H1 (cell line): ENCODE measurements around the gene IRF8. TPM values are rescaled to one million over a fixed set of nuclear protein-coding genes. Genes with fewer than 3 reads are reported as not detected.

Experiments
- microRNA-seq, 2 experiments: library from miRNA; unstranded; fragments of <30 nt; microRNA quantifications; one replicate each; pipeline versions ENCODE4 to v1.2.0, GENCODE V29; 2016 to 2020; ENCODE audit warnings: borderline microRNAs expressed in 2 of 2, borderline number of aligned reads in 2 of 2, borderline replicate concordance in 1 of 2
- polyA plus RNA-seq, 7 experiments: library from polyadenylated mRNA; depleted of rRNA in 3 of 7; stranded (reverse) in 5 of 7; unstranded in 2 of 7; fragments of >200 nt in 5 of 7; fragments of 200-250 nt in 2 of 7; gene quantifications; 1 replicate in 5 of 7; 2 replicates in 1 of 7; 4 replicates in 1 of 7; pipeline versions ENCODE4 v1.2.1 to v1.2.3, GENCODE V29; 2011 to 2013; ENCODE audit warnings: missing spikeins in 2 of 7, mixed read lengths in 2 of 7
- small RNA-seq: library from polyadenylated mRNA; stranded (forward); fragments of <200 nt; extraction: miRNeasy Mini kit (QIAGEN cat#:217004); gene quantifications from one replicate; pipeline ENCODE3, GENCODE V24; 2013; ENCODE audit not compliant: insufficient read depth
- total RNA-seq: library from RNA; stranded (reverse); fragmentation: NEBNext Ultra II Directional; extraction: Animal tissue kit (Norgen Biotek cat#: 25700); gene quantifications from 2 replicates; pipeline ENCODE4 v1.2.1, GENCODE V29; 2021

Gene IRF8
- total and polyA plus RNA-seq, 2 of the 8 experiments (the other 6 are each of a cell fraction or from before 2014, with no cell fraction given), result 0.35 to 2.0 TPM

Small RNAs within 50 kb of the gene (microRNA-seq; reads per million reads assigned to microRNA genes)
- gene MIR6774, result 0 reads per million in 2 experiments

Small RNAs within 50 kb of the gene (small RNA-seq; reads per million reads assigned to genes)
- not detected for gene MIR6774

Other genes with a start within 250 kb of the IRF8 start
- gene GINS2, start 210.2 kb upstream of the IRF8 start, total RNA-seq, result 51.4 and 59.1 TPM in 2 replicates
- gene GINS2, start 210.2 kb upstream of the IRF8 start, polyA plus RNA-seq (2011; rRNA removed), result 22.5 and 29.4 TPM in 2 replicates
- gene C16orf74, start 148.1 kb upstream of the IRF8 start, total RNA-seq, result 6.1 and 7.3 TPM in 2 replicates
- gene C16orf74, start 148.1 kb upstream of the IRF8 start, polyA plus RNA-seq (2011; rRNA removed), result 9.3 and 13.4 TPM in 2 replicates
- gene EMC8, start 99.6 kb upstream of the IRF8 start, total RNA-seq, result 47.9 and 52.2 TPM in 2 replicates
- gene EMC8, start 99.6 kb upstream of the IRF8 start, polyA plus RNA-seq (2011; rRNA removed), result 64.0 and 69.7 TPM in 2 replicates
- gene COX4I1, start 99.5 kb upstream of the IRF8 start, total RNA-seq, result 496 and 507 TPM in 2 replicates
- 693 and 707 TPM in 2 replicates for gene COX4I1, start 99.5 kb upstream of the IRF8 start, polyA plus RNA-seq (2011; rRNA removed)